DLD1 (cell line): ENCODE results near the gene SMIM13.

ENCODE experiments used
- in situ Hi-C: cut with HindIII; loops from 2 replicates; pipeline ENCODE4 v1.10.0; 2017; ENCODE audit warnings: low sequenced_read_pairs

SMIM13 gene

GRCh38 chr6:11181478-11182136 lies 88.0 kb downstream of the SMIM13 start:
- in situ Hi-C loops = no loop called here

DNA sequence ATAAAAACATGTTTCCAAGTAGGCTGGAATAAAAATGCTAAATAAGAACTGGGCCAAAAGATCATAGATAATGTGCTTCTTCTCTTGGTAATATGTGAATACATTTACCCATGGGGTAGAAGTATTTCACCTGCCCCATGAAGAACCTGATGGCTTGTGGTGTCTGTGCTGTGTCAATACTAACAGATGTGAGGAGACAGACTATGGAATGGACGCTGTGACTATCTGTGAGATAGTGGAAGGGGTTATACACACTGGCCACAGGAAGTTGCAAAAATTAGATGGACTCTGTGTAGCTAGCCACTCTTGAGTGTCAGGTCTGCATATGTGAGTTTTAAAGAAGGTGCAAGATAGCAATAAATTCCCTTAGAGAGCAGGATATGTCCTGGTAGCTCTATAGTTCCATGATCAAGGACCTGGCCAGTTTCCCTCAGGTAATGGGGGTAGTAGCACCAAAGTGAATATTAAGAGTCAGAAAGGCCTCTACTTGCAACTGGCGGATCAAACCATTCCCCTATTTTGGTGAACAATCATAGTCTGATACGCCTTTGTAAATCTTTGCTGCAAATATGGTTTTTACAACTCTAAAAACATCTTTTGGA lies 90.2 kb downstream of the SMIM13 start:
- in situ Hi-C loops = no loop called here

GRCh38 chr6:11185204-11185842 lies 91.7 kb downstream of the SMIM13 start:
- in situ Hi-C loops = no loop called here

DNA sequence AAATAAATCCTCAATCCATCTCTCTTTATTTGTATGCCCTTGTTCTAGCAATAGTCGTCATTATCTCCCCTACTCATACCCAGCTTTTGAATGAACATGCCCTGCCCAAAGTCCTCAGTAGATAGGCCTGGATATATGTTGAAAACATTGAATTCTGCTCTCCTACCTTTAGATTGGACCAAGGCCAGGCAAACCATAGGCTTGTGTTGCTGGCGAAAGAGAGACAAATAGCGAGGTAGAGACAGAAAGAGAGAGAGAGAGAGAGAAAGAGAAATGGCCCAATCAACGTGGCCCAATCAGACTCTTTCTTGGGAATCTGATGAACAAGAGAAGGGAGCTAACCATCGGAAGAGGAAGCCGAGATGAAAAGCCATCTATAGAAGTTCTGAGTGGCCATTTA lies 93.7 kb downstream of the SMIM13 start:
- in situ Hi-C loops = no loop called here
